K562 (cell line): ENCODE results near the gene CBFA2T2. TPM values are rescaled to one million over a fixed set of nuclear protein-coding genes. Genes with fewer than 3 reads are reported as not detected.

Experiments used
- ATAC-seq: fragments of 200-7000 bp; cut with Tn5 transposase; 3 replicates; pipeline ENCODE4 v1.9.1; 2020; ENCODE audit warnings: moderate library complexity
- BruUV-seq: library from RNA; stranded (reverse); fragments of 400-500 nt; replicated peaks from 2 replicates; lab custom pipeline; 2021; lab: Mats Ljungman, UMichigan
- CTCF ChIA-PET: fragments of 300-600 bp; formaldehyde crosslinking; extraction: SDS; loops from one replicate; lab custom pipeline; 2021; ENCODE audit warnings: low intra/inter-chr PET ratio; lab: Yijun Ruan, JAX
- POLR2A ChIA-PET: fragments of 300-600, 350-650 bp; sonication (Branson Sonifier 250); formaldehyde crosslinking; extraction: SDS; loops from one replicate; lab custom pipeline; 2021; ENCODE audit warnings: antibody characterized with exemption, inconsistent platforms; lab: Yijun Ruan, JAX
- DNase-seq, 4 experiments: peaks; one replicate each; pipeline versions ENCODE4 v3.0.0 to v3.0.0-alpha.2; 2011 to 2018; ENCODE audit warnings: low spot score in 3 of 4, mixed read lengths in 3 of 4; ENCODE audit errors: extremely low read depth in 1 of 4
- FAIRE-seq: peaks from 2 replicates; lab custom pipeline; 2011; peaks lifted over from hg19 to GRCh38; lab: Jason Lieb, UNC
- H2AFZ ChIP-seq: 2 replicates; pipeline ENCODE4 v1.6.0; 2011; ENCODE audit warnings: low read depth, low read length, control low read depth, inconsistent platforms
- H3K27ac ChIP-seq: fragments of 200-600 bp; 3 replicates; pipeline ENCODE4 v1.8.0; 2011; ENCODE audit warnings: low read depth, mild to moderate bottlenecking, control low read depth, inconsistent platforms, low read length, moderate library complexity, mixed read lengths; ENCODE audit errors: extremely low read depth
- H3K27me3 ChIP-seq, 2 experiments: fragments of 300-600 bp in 1 of 2; 2 replicates in 1 of 2; 3 replicates in 1 of 2; pipeline versions ENCODE4 v1.6.0 to v1.8.0; 2011; ENCODE audit warnings: inconsistent platforms in 2 of 2, low read length in 2 of 2, mild to moderate bottlenecking in 1 of 2, mixed read lengths in 1 of 2, moderate library complexity in 1 of 2; ENCODE audit not compliant: control insufficient read depth in 2 of 2, insufficient read depth in 2 of 2
- H3K36me3 ChIP-seq: fragments of 300-600 bp; 3 replicates; pipeline ENCODE4 v1.8.0; 2011; ENCODE audit warnings: mild to moderate bottlenecking, low read length, inconsistent platforms; ENCODE audit not compliant: control insufficient read depth, insufficient read depth
- H3K4me1 ChIP-seq, 2 experiments: fragments of 200-600 bp in 1 of 2; replicated peaks in 1 of 2; 2 replicates in 1 of 2; 3 replicates in 1 of 2; pipeline versions ENCODE4 v1.5.1 to v1.8.0; 2011; ENCODE audit warnings: inconsistent platforms in 2 of 2, low read length in 2 of 2, mild to moderate bottlenecking in 1 of 2, mixed read lengths in 1 of 2, moderate library complexity in 1 of 2; ENCODE audit not compliant: control insufficient read depth in 2 of 2, insufficient read depth in 2 of 2
- H3K4me2 ChIP-seq: 2 replicates; pipeline ENCODE4 v1.6.1; 2011; ENCODE audit warnings: low read length, control low read depth, inconsistent platforms, mixed read lengths; ENCODE audit not compliant: insufficient read depth
- H3K4me3 ChIP-seq: fragments of 200-600 bp; sonication (generic), shearing (Covaris generic); 2 replicates; pipeline ENCODE4 v1.5.1; 2016; ENCODE audit warnings: control low read depth, inconsistent platforms
- H3K79me2 ChIP-seq: fragments of 200-600 bp; 3 replicates; pipeline ENCODE4 v1.8.0; 2011; ENCODE audit warnings: low read length, inconsistent platforms; ENCODE audit not compliant: control insufficient read depth, insufficient read depth
- H3K9ac ChIP-seq, 2 experiments: 2 replicates each; pipeline versions ENCODE4 v1.6.0 to v1.6.1; 2011; ENCODE audit warnings: low read depth in 2 of 2, low read length in 2 of 2, control low read depth in 1 of 2, inconsistent platforms in 1 of 2, mild to moderate bottlenecking in 1 of 2, mixed read lengths in 1 of 2; ENCODE audit not compliant: insufficient read depth in 1 of 2
- H3K9me1 ChIP-seq: one replicate; pipeline ENCODE4 v1.6.0; 2011; ENCODE audit warnings: inconsistent platforms, mild to moderate bottlenecking, low read length, moderate library complexity; ENCODE audit not compliant: control insufficient read depth, insufficient read depth
- H3K9me3 ChIP-seq: replicated peaks from 2 replicates; pipeline ENCODE4 v1.5.1; 2011; ENCODE audit warnings: low read depth, low read length, inconsistent platforms; ENCODE audit not compliant: control insufficient read depth, insufficient read depth
- H4K20me1 ChIP-seq: replicated peaks from 2 replicates; pipeline ENCODE4 v1.6.1; 2011; ENCODE audit warnings: low read length, inconsistent platforms, mixed read lengths; ENCODE audit not compliant: control insufficient read depth, insufficient read depth
- ARID1B ChIP-seq: fragments of 450-650 bp; IDR thresholded peaks from 2 replicates; pipeline ENCODE4 v1.6.1; 2016; ENCODE audit warnings: antibody characterized with exemption, mild to moderate bottlenecking, inconsistent platforms
- CBFA2T3 ChIP-seq: fragments of 450-650 bp; IDR thresholded peaks from 2 replicates; pipeline ENCODE4 v1.6.1; 2017
- CEBPB ChIP-seq: fragments of 450-650 bp; IDR thresholded peaks from 2 replicates; pipeline ENCODE4 v1.6.1; 2016; ENCODE audit warnings: missing genetic modification characterization, missing compliant biosample characterization
- FOXK1 ChIP-seq: sonication (generic); formaldehyde crosslinking; IDR thresholded peaks from 2 replicates; pipeline ENCODE4 v1.8.0; 2022; ENCODE audit warnings: missing genetic modification reagents, mild to moderate bottlenecking, borderline replicate concordance
- GATA2 ChIP-seq: sonication (generic); formaldehyde crosslinking; IDR thresholded peaks from 2 replicates; pipeline ENCODE4 v1.4.0; 2020; ENCODE audit warnings: mild to moderate bottlenecking, missing genetic modification reagents
- GATAD2B ChIP-seq: fragments of 450-650 bp; IDR thresholded peaks from 2 replicates; pipeline ENCODE4 v1.6.1; 2017; ENCODE audit warnings: mild to moderate bottlenecking, borderline replicate concordance
- HEY1 ChIP-seq: fragments of 250-450 bp; sonication (Bioruptor Pico); IDR thresholded peaks from 2 replicates; pipeline ENCODE4 v1.5.0; 2020; ENCODE audit warnings: mild to moderate bottlenecking, moderate library complexity, borderline replicate concordance
- HIVEP1 ChIP-seq: fragments of 250-450 bp; sonication (Bioruptor Pico); IDR thresholded peaks from 2 replicates; pipeline ENCODE4 v1.4.0; 2020; ENCODE audit warnings: mild to moderate bottlenecking
- HNRNPL ChIP-seq: fragments of 200-400 bp; formaldehyde crosslinking; IDR thresholded peaks from 2 replicates; pipeline ENCODE4 v1.6.1; 2017; ENCODE audit warnings: low read depth, mild to moderate bottlenecking, low read length
- ILF3 ChIP-seq: fragments of 450-650 bp; IDR thresholded peaks from 2 replicates; pipeline ENCODE4 v1.6.1; 2018; ENCODE audit warnings: antibody characterized with exemption, mild to moderate bottlenecking, moderate library complexity, borderline replicate concordance
- MBD2 ChIP-seq: sonication (generic); IDR thresholded peaks from 2 replicates; pipeline ENCODE4 v1.6.1; 2016; ENCODE audit warnings: low read depth, borderline replicate concordance
- RBM14 ChIP-seq: fragments of 200-400 bp; formaldehyde crosslinking; IDR thresholded peaks from 2 replicates; pipeline ENCODE4 v1.6.1; 2018; ENCODE audit warnings: low read depth, mild to moderate bottlenecking, low read length, moderate library complexity, borderline replicate concordance; ENCODE audit not compliant: insufficient read depth
- SPI1 ChIP-seq: IDR thresholded peaks from 2 replicates; pipeline ENCODE4 v1.6.1; 2011; ENCODE audit warnings: low read depth, low read length, control low read depth, borderline replicate concordance
- SREBF1 ChIP-seq: fragments of 150-350 bp; IDR thresholded peaks from 2 replicates; pipeline ENCODE4 v1.6.1; 2014; ENCODE audit warnings: antibody characterized with exemption, low read depth, low read length, borderline replicate concordance
- STAT5A ChIP-seq: IDR thresholded peaks from 2 replicates; pipeline ENCODE4 v1.6.1; 2012; ENCODE audit warnings: low read length, inconsistent platforms, borderline replicate concordance
- ZBTB12 ChIP-seq: fragments of 250-450 bp; sonication (Bioruptor Pico); IDR thresholded peaks from 2 replicates; pipeline ENCODE4 v1.4.0; 2020
- ZC3H11A ChIP-seq: IDR thresholded peaks from 2 replicates; pipeline ENCODE4 v1.6.1; 2012; ENCODE audit warnings: low read depth, low read length, improper control_type of control experiment
- ZNF212 ChIP-seq: fragments of 450-650 bp; formaldehyde crosslinking; IDR thresholded peaks from 2 replicates; pipeline ENCODE4 v1.4.0; 2020; ENCODE audit warnings: mild to moderate bottlenecking
- ZNF280A ChIP-seq: fragments of 450-650 bp; IDR thresholded peaks from 2 replicates; pipeline ENCODE4 v1.6.1; 2018; ENCODE audit warnings: mild to moderate bottlenecking, low read depth; ENCODE audit not compliant: partially characterized antibody
- ZNF445 ChIP-seq: fragments of 250-450 bp; sonication (Bioruptor Pico); IDR thresholded peaks from 2 replicates; pipeline ENCODE4 v1.4.0; 2020; ENCODE audit warnings: low read depth, mild to moderate bottlenecking, moderate library complexity
- ZSCAN29 ChIP-seq: fragments of 450-650 bp; IDR thresholded peaks from 2 replicates; pipeline ENCODE4 v1.6.1; 2017
- WGBS: fragments of 100-300 bp; shearing (Covaris generic); methylation state at CpG from one replicate; pipeline ENCODE4 v1.1.6; 2016; ENCODE audit warnings: low coverage, mixed read lengths; ENCODE audit not compliant: insufficient coverage; ENCODE audit errors: missing lambda C conversion rate; 5-methylcytosine and 5-hydroxymethylcytosine counted together
- in situ Hi-C: fragments of 300-500 bp; cut with MboI; formaldehyde crosslinking; loops from 4 replicates; pipeline ENCODE4 v1.15.0; 2018; ENCODE audit warnings: inconsistent platforms, mixed read lengths
- intact Hi-C: fragments of 100-400 bp; cut with micrococcal nuclease; formaldehyde crosslinking; loops from 2 replicates; pipeline ENCODE4 v1.14.2; 2022
- polyA plus RNA-seq, 8 experiments: library from polyadenylated mRNA; depleted of rRNA in 4 of 8; stranded (reverse) in 5 of 8; unstranded in 3 of 8; fragments of >200 nt; fragmentation: Nextera tagmentation in 2 of 8; fragmentation: Illumina TruSeq in 1 of 8; extraction: Ambion mirVana in 2 of 8; extraction: Trizol in 1 of 8; gene quantifications; 2 replicates each; pipeline versions ENCODE4 v1.2.1 to v1.2.3, GENCODE V29; 2011 to 2014; ENCODE audit warnings: inconsistent platforms in 1 of 8, missing spikeins in 1 of 8
- total RNA-seq, 7 experiments: library from RNA; depleted of rRNA in 6 of 7; stranded (reverse); fragments of >200 nt in 6 of 7; fragmentation: Illumina TruSeq in 2 of 7; extraction: Trizol in 2 of 7; gene quantifications; 2 replicates each; pipeline versions ENCODE4 v1.2.1 to v1.2.3, GENCODE V29; 2011 to 2021; ENCODE audit warnings: low replicate concordance in 1 of 7
- TF ChIP-seq, protein P1 (sequence below): fragments of 250-450 bp; sonication (Bioruptor Pico); IDR thresholded peaks from 2 replicates; pipeline ENCODE4 v1.6.1; 2021; ENCODE audit warnings: mild to moderate bottlenecking

Gene CBFA2T2
- total and polyA plus RNA-seq, 9 of the 15 experiments (the other 6 are each of a cell fraction or from before 2014, with no cell fraction given), result 0.27 to 9.6 (median 5.8) TPM

GRCh38 chr20:33651562-33652048 lies 161.7 kb downstream of the CBFA2T2 start:
- no peak overlapping the region for H3K4me3 ChIP-seq
- H2AFZ ChIP-seq, result no peak overlapping the region
- DNase-seq, result peak in 1 of 4 experiments; percentile 15
- in situ Hi-C loops (loop anchor here (5.0 to 10.0 kb wide), 2 partner anchors 199 to 237 kb away; no protein-coding TSS in a partner anchor), intact Hi-C loops (loop anchor here (2.0 to 5.0 kb wide), 3 partner anchors 137 to 249 kb away; partner anchors contain the start of gene CDK5RAP1)
- peaks cover 22% of the 10 kb centered on the region for H4K20me1 ChIP-seq
- no peak for ATAC-seq
- peaks cover 5% of the 10 kb centered on the region; the same call in 1 of the 3 replicates for H3K36me3 ChIP-seq
- CTCF ChIA-PET, result no interaction called here
- no TSS peak for BruUV-seq
- no peaks in the 10 kb centered on the region; the same call in 1 of the 2 replicates for H3K9me3 ChIP-seq
- H3K9me1 ChIP-seq, result peaks cover 9% of the 10 kb centered on the region
- H3K27ac ChIP-seq, result no peak overlapping the region
- H3K4me1 ChIP-seq, result peaks cover 6 to 33% of the 10 kb centered on the region in 2 experiments; a peak in 3 of 5 replicates
- no peak overlapping the region for H3K4me2 ChIP-seq
- POLR2A ChIA-PET, result interaction anchor here (0.7 to 1.5 kb wide), 3 partner anchors 9 to 412 kb away, joined by 3 read pairs; no protein-coding TSS in a partner anchor
- 14% methylated on average over 13 of the region's 13 CpGs for WGBS
- H3K27me3 ChIP-seq, result no peaks in the 10 kb centered on the region
- H3K79me2 ChIP-seq, result no peaks in the 10 kb centered on the region
- H3K9ac ChIP-seq, result peak overlapping the region in 1 of 2 experiments; percentile 32; a peak in 1 of 4 replicates
- peak; percentile 37 for FAIRE-seq
- no peak for TF ChIP-seq HNRNPL
- no peak for TF ChIP-seq ZC3H11A
- TF ChIP-seq STAT5A, result peak; percentile 60; the same call in 1 of the 2 replicates
- no peak for TF ChIP-seq RBM14
- TF ChIP-seq ZBTB12 (CRISPR knock-in tag), result no peak
- 0 out of 2 replicates have a peak, but pooled peaks have one; percentile 12 for TF ChIP-seq ARID1B
- no peak for TF ChIP-seq HEY1
- no peak for TF ChIP-seq SREBF1
- no peak for TF ChIP-seq GATAD2B
- no peak for TF ChIP-seq SPI1
- no peak for TF ChIP-seq MBD2
- no peak for TF ChIP-seq FOXK1 (CRISPR knock-in tag)
- no peak for TF ChIP-seq HIVEP1 (CRISPR knock-in tag)
- TF ChIP-seq ZNF445 (CRISPR knock-in tag), result no peak
- TF ChIP-seq ZSCAN29, result no peak
- TF ChIP-seq ZNF212 (CRISPR knock-in tag), result no peak
- TF ChIP-seq CEBPB (tag), result no peak
- TF ChIP-seq CBFA2T3, result peak; percentile 29; the same call in 1 of the 2 replicates
- TF ChIP-seq, protein P1, sequence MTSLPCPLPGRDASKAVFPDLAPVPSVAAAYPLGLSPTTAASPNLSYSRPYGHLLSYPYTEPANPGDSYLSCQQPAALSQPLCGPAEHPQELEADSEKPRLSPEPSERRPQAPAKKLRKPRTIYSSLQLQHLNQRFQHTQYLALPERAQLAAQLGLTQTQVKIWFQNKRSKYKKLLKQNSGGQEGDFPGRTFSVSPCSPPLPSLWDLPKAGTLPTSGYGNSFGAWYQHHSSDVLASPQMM (CRISPR knock-in tag), result no peak
- TF ChIP-seq ILF3, result no peak
- TF ChIP-seq ZNF280A, result no peak
- 0 out of 2 replicates have a peak, but pooled peaks have one; percentile 18 for TF ChIP-seq GATA2
